ENCODE results near the gene MAP3K2. TPM values are rescaled to one million over a fixed set of nuclear protein-coding genes. Genes with fewer than 3 reads are reported as not detected.
A peak's percentile ranks its signal among the peaks of the same experiment; 100 is the strongest.

MAP3K2 gene
- total and polyA plus RNA-seq, 11 donors = 4.0 to 37.6 (median 22.1) TPM

GRCh38 chr2:127326289-127326945 lies 61.4 kb downstream of the MAP3K2 start:
- WGBS, 4 donors = 79 to 89% (median 82%) methylated on average over 2 of the region's 2 CpGs
- no peak overlapping the region for H3K4me3 ChIP-seq
- DNase-seq (no peak), ATAC-seq (no peak)
- H3K27me3 ChIP-seq = no peaks in the 10 kb centered on the region
- H3K27ac ChIP-seq = no peak overlapping the region
- intact Hi-C loops (cut with DNase I) = loop anchor here in 2 of 10 donors (5.0 to 10.0 kb wide), 2 partner anchors 88 to 151 kb away; partner anchors contain the start of gene PROC (in 1 of the 2)
- no peaks in the 10 kb centered on the region for H3K4me1 ChIP-seq
- TF ChIP-seq POLR2A (IDR thresholded peaks at IDR 0.05) (no peak), CTCF (IDR thresholded peaks at IDR 0.05) (no peak)
- peaks cover 0 to 100% (median 96%) of the 10 kb centered on the region in 9 donors for H3K36me3 ChIP-seq
- H3K9me3 ChIP-seq = no peaks in the 10 kb centered on the region

- intact Hi-C loops (cut with DNase I) = loop anchor here (2.0 to 10.0 kb wide), 6 partner anchors 90 to 158 kb away; partner anchors contain the start of gene PROC (in 1 of the 10)
- Histone ChIP-seq H3K27me3 (no peaks in the 10 kb centered on the region), H3K36me3 (peaks cover 0 to 100% (median 97%) of the 10 kb centered on the region in 9 donors), H3K9me3 (peaks cover 0 to 13% (median 4%) of the 10 kb centered on the region in 12 donors), H3K4me3 (no peak overlapping the region), H3K4me1 (no peaks in the 10 kb centered on the region), H3K27ac (no peak overlapping the region)
- ATAC-seq = peak in 1 of 4 donors; percentile 47
- TF ChIP-seq POLR2A (IDR thresholded peaks at IDR 0.05) = no peak
- TF ChIP-seq CTCF (IDR thresholded peaks at IDR 0.05) = peak; percentile 28 to 69 (median 58)
- WGBS, 4 donors = 61 to 74% (median 71%) methylated on average over 3 of the region's 3 CpGs
- no peak for DNase-seq
Observed at GRCh38 chr2:127324635-127325034, 63.1 kb downstream of the MAP3K2 start.

- Histone ChIP-seq H3K27me3 (no peaks in the 10 kb centered on the region), H3K36me3 (peaks cover 0 to 100% (median 98%) of the 10 kb centered on the region in 9 donors), H3K27ac (no peak overlapping the region), H3K4me1 (no peaks in the 10 kb centered on the region), H3K4me3 (no peak overlapping the region), H3K9me3 (peaks cover 0 to 13% (median 4%) of the 10 kb centered on the region in 12 donors)
- ATAC-seq (no peak), DNase-seq (no peak)
- TF ChIP-seq CTCF (IDR thresholded peaks at IDR 0.05) = no peak
- TF ChIP-seq POLR2A (IDR thresholded peaks at IDR 0.05) = no peak
- intact Hi-C loops (cut with DNase I) = loop anchor here in 5 of 10 donors (5.0 to 10.0 kb wide), 4 partner anchors 93 to 161 kb away; partner anchors contain the start of gene PROC (in 1 of the 5)
Observed at GRCh38 chr2:127321303-127321702, 66.5 kb downstream of the MAP3K2 start.

GRCh38 chr2:127320586-127321275 lies 67.0 kb downstream of the MAP3K2 start:
- H3K36me3 ChIP-seq = peaks cover 0 to 100% (median 98%) of the 10 kb centered on the region in 9 donors
- 50 to 97% (median 93%) methylated on average over 1 of the region's 1 CpG for WGBS, 4 donors
- DNase-seq = no peak

More at GRCh38 chr2:127320586-127321275, 67.0 kb downstream of the MAP3K2 start:
- no peak for ATAC-seq
- no peak overlapping the region for H3K27ac ChIP-seq
- H3K4me3 ChIP-seq = no peak overlapping the region
- H3K27me3 ChIP-seq = no peaks in the 10 kb centered on the region
- no peaks in the 10 kb centered on the region for H3K4me1 ChIP-seq
- H3K9me3 ChIP-seq = peaks cover 0 to 13% (median 4%) of the 10 kb centered on the region in 12 donors
- no peak for TF ChIP-seq CTCF (IDR thresholded peaks at IDR 0.05)
- TF ChIP-seq POLR2A (IDR thresholded peaks at IDR 0.05) = no peak
- intact Hi-C loops (cut with DNase I) = loop anchor here in 5 of 10 donors (5.0 to 10.0 kb wide), 4 partner anchors 94 to 162 kb away; partner anchors contain the start of gene PROC (in 1 of the 5)
